Measurements from ENCODE around the gene ZNF681.

ZNF681 gene

GRCh38 chr19:23800868-23801267, 42.2 kb upstream of the ZNF681 start:
- Histone ChIP-seq H2AFZ (ENCODE audit: low read depth, low read length) (no peak overlapping the region), H3K79me2 (ENCODE audit: low read length) (no peaks in the 10 kb centered on the region)
- TF ChIP-seq CTCF (IDR thresholded peaks at IDR 0.05; ENCODE audit: low read depth, low read length) (no peak), EZH2phosphoT487 (IDR thresholded peaks at IDR 0.05; ENCODE audit: low read depth) (no peak)

GRCh38 chr19:23800271-23800670, 41.6 kb upstream of the ZNF681 start:
- no peak for TF ChIP-seq CTCF (IDR thresholded peaks at IDR 0.05; ENCODE audit: low read depth, low read length)
- no peak for TF ChIP-seq EZH2phosphoT487 (IDR thresholded peaks at IDR 0.05; ENCODE audit: low read depth)
- H3K27me3 ChIP-seq (ENCODE audit: low read depth, low read length), result no peaks in the 10 kb centered on the region
- H3K9ac ChIP-seq (ENCODE audit: low read length), result no peak overlapping the region
- 0 out of 2 replicates have a peak, but pooled peaks cover 4% of the 10 kb centered on the region for H3K9me3 ChIP-seq (ENCODE audit: insufficient read depth, low read length)
- no peaks in the 10 kb centered on the region for H3K4me1 ChIP-seq (ENCODE audit: low read length)
- no peaks in the 10 kb centered on the region for H3K36me3 ChIP-seq (replicated peaks; ENCODE audit: low read depth, low read length)
- H3K27ac ChIP-seq (ENCODE audit: low read length), result no peak overlapping the region
- no peak overlapping the region for H3K4me2 ChIP-seq (ENCODE audit: low read length)
- no peak overlapping the region for H2AFZ ChIP-seq (ENCODE audit: low read depth, low read length)
- no peaks in the 10 kb centered on the region for H4K20me1 ChIP-seq (ENCODE audit: insufficient read depth, low read length)
- no peaks in the 10 kb centered on the region for H3K79me2 ChIP-seq (ENCODE audit: low read length)
- H3K4me3 ChIP-seq (ENCODE audit: low read length), result no peak overlapping the region

More at GRCh38 chr19:23800868-23801267, 42.2 kb upstream of the ZNF681 start:
- no peaks in the 10 kb centered on the region for H4K20me1 ChIP-seq (ENCODE audit: insufficient read depth, low read length)
- no peak overlapping the region for H3K9ac ChIP-seq (ENCODE audit: low read length)
- H3K36me3 ChIP-seq (replicated peaks; ENCODE audit: low read depth, low read length), result no peaks in the 10 kb centered on the region
- no peak overlapping the region for H3K4me3 ChIP-seq (ENCODE audit: low read length)
- no peak overlapping the region for H3K4me2 ChIP-seq (ENCODE audit: low read length)
- H3K4me1 ChIP-seq (ENCODE audit: low read length), result no peaks in the 10 kb centered on the region
- H3K27me3 ChIP-seq (ENCODE audit: low read depth, low read length), result no peaks in the 10 kb centered on the region
- 0 out of 2 replicates have a peak, but pooled peaks cover 4% of the 10 kb centered on the region for H3K9me3 ChIP-seq (ENCODE audit: insufficient read depth, low read length)
- no peak overlapping the region for H3K27ac ChIP-seq (ENCODE audit: low read length)

GRCh38 chr19:23799321-23799720, 40.6 kb upstream of the ZNF681 start:
- Histone ChIP-seq H3K79me2 (ENCODE audit: low read length) (no peaks in the 10 kb centered on the region), H3K9ac (ENCODE audit: low read length) (no peak overlapping the region), H3K36me3 (replicated peaks; ENCODE audit: low read depth, low read length) (no peaks in the 10 kb centered on the region), H3K27ac (ENCODE audit: low read length) (no peak overlapping the region), H3K4me1 (ENCODE audit: low read length) (no peaks in the 10 kb centered on the region), H3K27me3 (ENCODE audit: low read depth, low read length) (no peaks in the 10 kb centered on the region), H3K9me3 (ENCODE audit: insufficient read depth, low read length) (0 out of 2 replicates have a peak, but pooled peaks cover 4% of the 10 kb centered on the region), H4K20me1 (ENCODE audit: insufficient read depth, low read length) (no peaks in the 10 kb centered on the region), H3K4me2 (ENCODE audit: low read length) (no peak overlapping the region), H2AFZ (ENCODE audit: low read depth, low read length) (no peak overlapping the region), H3K4me3 (ENCODE audit: low read length) (no peak overlapping the region)
- no peak for TF ChIP-seq CTCF (IDR thresholded peaks at IDR 0.05; ENCODE audit: low read depth, low read length)
- no peak for TF ChIP-seq EZH2phosphoT487 (IDR thresholded peaks at IDR 0.05; ENCODE audit: low read depth)

- Histone ChIP-seq H3K27me3 (ENCODE audit: low read depth, low read length) (no peaks in the 10 kb centered on the region), H2AFZ (ENCODE audit: low read depth, low read length) (no peak overlapping the region), H3K27ac (ENCODE audit: low read length) (no peak overlapping the region), H4K20me1 (ENCODE audit: insufficient read depth, low read length) (no peaks in the 10 kb centered on the region), H3K79me2 (ENCODE audit: low read length) (no peaks in the 10 kb centered on the region), H3K9ac (ENCODE audit: low read length) (no peak overlapping the region), H3K36me3 (replicated peaks; ENCODE audit: low read depth, low read length) (no peaks in the 10 kb centered on the region), H3K9me3 (ENCODE audit: insufficient read depth, low read length) (0 out of 2 replicates have a peak, but pooled peaks cover 6% of the 10 kb centered on the region), H3K4me1 (ENCODE audit: low read length) (no peaks in the 10 kb centered on the region), H3K4me3 (ENCODE audit: low read length) (no peak overlapping the region), H3K4me2 (ENCODE audit: low read length) (no peak overlapping the region)
- no peak for TF ChIP-seq EZH2phosphoT487 (IDR thresholded peaks at IDR 0.05; ENCODE audit: low read depth)
- TF ChIP-seq CTCF (IDR thresholded peaks at IDR 0.05; ENCODE audit: low read depth, low read length), result no peak
Measured at GRCh38 chr19:23795462-23795861, 36.8 kb upstream of the ZNF681 start.

Data from OCI-LY3 (cell line).